Measurements from ENCODE around the gene TSSK2.

TSSK2 gene

DNA sequence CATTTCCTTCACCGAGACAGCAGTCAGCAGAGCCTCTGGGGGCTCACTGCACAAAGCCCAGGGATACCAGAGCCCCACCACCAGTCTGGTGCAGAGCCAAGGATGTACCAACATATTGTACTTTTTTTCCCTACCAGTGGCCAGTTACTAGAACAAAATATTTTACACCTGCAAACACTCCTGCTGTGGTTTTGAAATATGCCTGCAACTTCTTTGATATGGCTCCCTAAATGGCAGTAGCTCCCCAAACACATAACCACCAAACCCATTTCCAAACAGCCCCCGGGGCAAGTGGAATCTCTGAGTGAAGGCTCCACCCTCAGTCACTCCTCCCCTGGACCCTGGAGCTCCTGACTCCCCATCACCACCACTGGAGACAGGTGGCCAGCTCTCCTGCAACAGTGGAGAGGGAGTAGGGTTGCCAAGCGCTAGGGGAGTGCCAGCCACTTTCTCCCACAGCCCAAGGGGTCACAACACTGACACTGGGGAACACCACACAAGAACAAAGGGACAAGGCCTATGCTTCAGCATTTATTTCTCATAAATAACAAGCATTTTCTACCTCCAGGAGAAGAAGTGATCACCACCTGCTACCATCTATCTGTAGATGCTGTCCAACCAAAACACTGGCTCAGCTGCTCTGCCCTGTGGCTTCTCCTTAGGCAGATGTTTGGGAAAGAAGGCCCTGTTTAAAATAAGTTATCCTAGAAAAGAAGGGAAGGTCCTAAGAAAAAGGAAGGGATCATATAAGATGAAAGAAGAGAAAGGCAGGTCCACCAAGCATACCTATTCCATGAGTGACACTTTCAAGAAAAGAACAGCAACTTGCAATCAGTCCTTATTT is 24.0 kb upstream of the TSSK2 start:
- DNase-seq (ENCODE audit: low read depth): no peak

- no peak for DNase-seq (ENCODE audit: low read depth)
Observed at GRCh38 chr22:19107730-19108074, 23.4 kb upstream of the TSSK2 start.

DNA sequence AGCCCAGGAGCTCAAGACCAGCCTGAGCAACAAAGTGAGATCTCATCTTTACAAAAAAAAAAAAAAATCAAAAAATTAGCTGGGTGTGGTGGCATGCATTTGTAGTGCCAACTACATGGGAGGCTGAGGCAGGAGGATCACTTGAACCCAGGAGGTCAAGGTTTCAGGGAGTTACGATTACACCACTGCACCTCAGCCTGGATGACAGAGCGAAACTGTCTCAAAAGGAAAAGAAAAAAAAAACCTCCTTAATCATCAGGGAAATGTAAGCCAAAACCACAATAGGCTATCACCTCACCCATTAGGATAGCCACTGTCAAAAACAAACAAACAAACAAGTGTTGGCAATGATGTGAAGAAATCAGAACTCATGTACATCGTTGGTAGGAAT is 22.3 kb upstream of the TSSK2 start:
- DNase-seq (ENCODE audit: low read depth): no peak

DNA sequence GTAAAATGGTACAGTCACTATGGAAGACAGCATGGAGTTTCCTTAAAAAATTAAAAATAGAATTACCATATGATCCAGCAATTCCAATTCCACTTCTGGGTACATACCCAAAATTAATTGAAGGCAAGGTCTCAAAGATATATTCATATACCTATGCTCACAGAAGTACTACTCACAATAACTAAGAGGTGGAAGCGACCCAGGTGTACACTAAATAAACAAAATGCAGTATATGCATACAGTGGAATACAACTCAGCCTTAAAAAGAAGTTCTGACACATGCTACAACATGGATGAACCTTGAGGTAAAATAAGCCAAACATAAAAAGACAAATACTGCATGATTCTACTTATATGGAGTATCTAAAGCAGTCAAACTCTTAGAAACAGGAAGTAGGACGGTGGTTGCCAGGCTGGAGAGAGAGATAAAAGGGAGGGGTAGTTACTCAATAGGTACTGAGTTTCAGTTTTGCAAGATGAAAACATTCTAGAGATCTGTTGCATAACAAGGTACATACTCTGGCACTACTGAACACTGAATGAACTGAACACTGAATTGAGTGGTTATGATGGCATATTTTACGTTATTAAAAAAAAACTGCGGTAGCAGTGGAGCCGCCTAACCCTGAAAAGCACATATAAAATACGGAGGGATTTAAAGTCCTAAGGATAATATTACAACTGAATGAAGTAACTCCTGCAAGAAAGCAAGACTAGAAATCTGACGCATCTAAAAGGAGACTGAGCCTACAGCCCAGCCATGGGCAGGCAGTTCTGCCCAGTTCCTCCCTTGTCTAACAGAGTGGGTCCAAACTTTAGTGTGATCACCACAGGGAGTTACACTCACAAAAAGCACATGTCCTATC is 21.7 kb upstream of the TSSK2 start:
- DNase-seq (ENCODE audit: low read depth): peak; percentile 45

DNA sequence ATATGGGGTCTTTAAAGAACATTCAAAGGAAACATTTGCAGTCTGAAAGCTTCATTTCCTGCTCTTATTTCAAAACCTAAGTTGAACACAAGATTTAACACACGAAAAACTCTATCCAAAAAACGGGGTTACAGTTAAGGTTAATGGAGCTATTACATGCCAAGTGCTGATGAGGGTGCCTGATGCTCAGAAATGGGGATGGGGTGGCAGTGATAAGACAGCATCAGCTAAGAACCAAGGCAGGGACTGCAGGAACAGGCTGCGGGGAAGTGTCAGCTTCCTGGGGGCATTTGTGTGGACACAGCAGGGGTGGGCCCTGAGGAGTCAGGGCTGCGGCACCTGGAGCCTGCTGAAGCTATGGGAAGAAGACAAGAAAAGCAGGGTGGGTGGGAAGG is 21.0 kb upstream of the TSSK2 start:
- DNase-seq (ENCODE audit: low read depth): no peak

DNA sequence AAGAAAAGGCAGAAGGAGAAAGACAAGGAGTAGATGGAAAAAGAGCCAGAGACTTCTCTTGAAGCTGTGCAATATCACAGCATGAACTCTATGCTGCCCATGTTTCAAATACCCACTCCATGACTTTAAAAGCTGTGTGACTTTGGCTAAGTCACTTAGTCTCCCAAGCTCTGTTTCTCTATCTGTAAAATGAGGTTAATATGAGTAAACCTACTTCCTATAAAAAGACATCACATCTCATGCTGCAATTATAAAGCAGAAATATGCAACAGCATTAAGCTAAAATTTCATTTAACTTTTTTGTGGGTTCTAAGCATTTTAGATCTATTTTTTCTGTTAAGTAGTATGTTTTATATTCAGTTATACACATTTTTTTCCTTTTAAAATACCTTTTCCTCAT is 20.5 kb upstream of the TSSK2 start:
- no peak for DNase-seq (ENCODE audit: low read depth)

DNA sequence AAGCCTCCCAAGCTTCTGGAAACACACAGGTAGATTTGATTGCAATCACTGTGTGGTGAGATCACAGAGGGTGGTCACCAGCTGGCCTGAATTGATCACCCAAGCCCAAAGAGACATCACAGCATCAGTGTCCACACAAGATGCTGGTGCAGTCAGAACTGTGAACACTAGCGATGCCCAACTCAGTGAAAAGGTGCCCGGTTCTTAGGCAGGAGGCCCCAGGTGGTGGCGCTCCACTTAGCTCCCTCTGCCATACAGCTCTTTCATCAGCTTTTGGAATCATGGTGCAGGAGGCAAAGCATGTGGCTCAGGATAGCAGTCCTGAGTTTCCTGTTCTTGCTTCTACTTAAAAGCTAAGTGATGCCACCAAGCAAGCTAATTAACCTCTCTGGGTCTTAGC is 20.0 kb upstream of the TSSK2 start:
- DNase-seq (ENCODE audit: low read depth): no peak

DNA sequence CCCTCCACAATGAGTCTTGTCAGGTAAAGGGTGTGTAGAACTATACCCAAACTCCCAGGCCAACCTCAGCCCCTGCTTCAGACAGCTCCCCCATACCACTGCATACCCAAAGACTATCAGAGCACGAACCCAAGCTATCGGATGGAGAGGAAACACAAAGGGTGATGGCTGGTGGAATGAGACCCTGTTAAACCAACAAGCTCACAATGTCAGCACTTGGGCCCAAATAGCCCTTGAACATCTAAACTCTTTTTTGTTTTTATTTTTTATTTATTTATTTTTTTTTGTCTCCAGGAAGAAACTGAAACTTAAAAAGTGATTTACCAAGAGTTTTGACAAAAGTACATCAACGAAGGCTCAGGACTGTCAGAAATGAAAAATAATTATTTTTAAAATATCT is 19.5 kb upstream of the TSSK2 start:
- no peak for DNase-seq (ENCODE audit: low read depth)

GRCh38 chr22:19113429-19113828 is 17.7 kb upstream of the TSSK2 start:
- no peak for DNase-seq (ENCODE audit: low read depth)

GRCh38 chr22:19114984-19115552 is 16.0 kb upstream of the TSSK2 start:
- DNase-seq (ENCODE audit: low read depth): no peak

DNA sequence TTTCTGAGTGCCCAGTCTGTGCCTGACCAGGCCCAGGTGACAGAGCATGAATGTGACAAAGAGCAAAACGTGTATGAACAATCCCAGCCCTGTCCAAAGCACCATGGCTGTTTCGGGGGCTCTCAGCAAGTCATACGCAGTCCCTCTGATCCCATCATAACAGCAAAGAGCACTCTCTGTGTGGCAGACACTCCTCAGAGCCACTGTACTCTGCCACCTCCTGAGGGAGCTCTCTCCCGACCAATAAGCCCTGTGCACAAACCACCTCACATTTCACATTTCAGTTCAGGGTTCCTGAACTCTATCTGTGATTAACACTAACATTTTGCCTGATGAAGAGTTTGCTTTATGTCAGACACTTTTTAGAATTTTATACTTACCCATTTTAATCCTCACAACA is 15.5 kb upstream of the TSSK2 start:
- DNase-seq (ENCODE audit: low read depth): peak; percentile 15

- DNase-seq (ENCODE audit: low read depth): no peak
Observed at GRCh38 chr22:19117111-19117512, 14.0 kb upstream of the TSSK2 start.

DNA sequence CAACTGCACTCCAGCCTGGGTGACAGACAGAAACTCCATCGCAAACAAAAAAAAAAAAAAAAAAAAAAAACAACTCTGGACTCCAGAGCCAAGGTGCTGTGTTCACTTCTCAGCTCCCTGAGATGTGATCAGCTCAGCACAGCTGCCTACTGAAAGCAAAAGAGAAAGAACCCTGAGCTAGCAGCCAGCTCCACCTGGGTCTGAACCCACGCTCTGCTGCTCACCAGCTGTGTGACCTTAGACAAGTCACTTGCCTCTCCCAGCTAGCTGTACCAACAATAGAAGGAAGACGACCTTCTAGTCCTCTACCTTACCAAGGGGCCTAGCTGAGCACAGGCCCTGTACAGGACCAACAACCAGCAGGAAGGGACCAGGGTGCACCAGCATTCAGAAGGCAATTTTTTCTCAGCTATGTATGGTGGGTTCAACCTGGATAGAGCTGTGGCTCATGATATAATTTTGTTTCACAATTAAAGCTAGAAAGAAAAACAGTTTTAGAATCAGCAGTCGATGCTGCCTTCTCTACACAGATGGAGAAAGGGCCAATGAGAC is 12.7 kb upstream of the TSSK2 start:
- DNase-seq (ENCODE audit: low read depth): no peak

GRCh38 chr22:19119949-19120348 is 11.2 kb upstream of the TSSK2 start:
- DNase-seq (ENCODE audit: low read depth): no peak

DNA sequence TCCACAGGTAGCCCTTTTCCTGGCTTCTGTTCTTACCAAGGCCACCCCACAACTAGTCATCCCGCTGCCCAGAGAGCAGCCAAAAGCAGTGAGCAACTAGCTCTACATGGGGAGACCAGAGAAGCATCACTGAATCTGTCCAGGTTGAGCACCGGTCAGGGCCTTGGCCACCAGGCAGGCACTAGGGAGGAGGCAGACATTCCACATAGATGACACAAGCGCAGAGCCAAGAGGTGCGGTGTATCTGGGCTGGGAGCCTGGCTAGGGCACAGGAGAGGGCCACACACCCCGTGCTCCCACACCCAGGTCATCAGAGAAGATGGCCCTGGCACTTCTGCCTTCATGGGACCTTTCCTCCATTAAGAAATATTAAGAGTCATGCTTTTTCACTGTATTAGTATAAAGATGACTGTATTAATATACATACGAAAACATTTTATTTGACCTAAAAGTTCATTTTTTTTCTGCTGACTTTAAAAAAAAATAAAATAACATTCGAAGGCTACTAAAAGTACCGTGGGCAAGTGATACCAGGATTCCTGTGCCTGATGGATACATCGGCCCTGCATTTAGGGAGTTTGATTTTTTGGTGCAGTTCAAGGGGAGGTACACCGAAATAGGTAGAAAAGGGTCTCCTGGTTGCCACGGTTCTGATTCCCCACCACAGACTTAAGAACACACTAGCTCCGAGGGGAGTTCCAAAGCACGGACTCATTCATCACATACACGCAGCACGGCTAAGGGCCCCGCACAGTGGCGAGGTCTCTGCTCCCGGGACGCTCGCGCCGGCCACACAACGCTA is 10.1 kb upstream of the TSSK2 start:
- DNase-seq (ENCODE audit: low read depth): peak; percentile 60

GRCh38 chr22:19121631-19122142 is 9.4 kb upstream of the TSSK2 start:
- peak; percentile 51 for DNase-seq (ENCODE audit: low read depth)

DNA sequence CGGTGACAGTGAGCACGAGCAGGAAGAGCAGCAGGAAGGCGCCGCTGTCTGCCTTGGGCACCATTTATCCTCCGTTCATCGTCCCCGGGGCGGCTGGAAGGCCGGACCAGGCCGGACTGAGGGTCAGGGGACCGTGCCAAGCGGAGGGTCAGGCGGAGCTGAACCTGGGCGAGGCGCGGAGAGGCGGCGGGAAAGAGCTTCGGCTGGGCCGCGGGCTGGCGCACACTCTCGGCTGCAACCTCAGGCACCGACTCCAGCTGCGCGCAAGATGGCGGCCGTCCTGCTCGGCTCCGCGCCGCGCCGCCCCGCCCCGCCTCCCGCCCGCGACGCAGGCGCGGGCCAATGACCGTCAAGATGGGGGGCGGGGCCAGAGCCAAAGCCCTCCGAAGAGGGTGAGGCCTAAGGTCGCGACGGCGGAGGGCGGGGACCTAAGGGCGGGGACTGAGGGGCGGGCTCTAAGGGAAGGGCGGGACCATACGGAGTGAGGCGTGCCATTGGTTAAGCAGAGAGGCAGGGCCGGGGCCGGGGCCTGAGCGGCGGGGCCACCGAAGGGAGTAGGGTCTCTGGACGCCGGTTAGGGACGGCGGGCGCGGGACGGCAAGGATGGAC is 8.9 kb upstream of the TSSK2 start, which contains the start of gene DGCR2:
Gene DGCR2, minus strand, starts transcription at position 270 of the 609 bp plus-strand sequence. Its CDS starts 206 bp downstream, at position 64.
- peak; percentile 96 for DNase-seq (ENCODE audit: low read depth)

DNA sequence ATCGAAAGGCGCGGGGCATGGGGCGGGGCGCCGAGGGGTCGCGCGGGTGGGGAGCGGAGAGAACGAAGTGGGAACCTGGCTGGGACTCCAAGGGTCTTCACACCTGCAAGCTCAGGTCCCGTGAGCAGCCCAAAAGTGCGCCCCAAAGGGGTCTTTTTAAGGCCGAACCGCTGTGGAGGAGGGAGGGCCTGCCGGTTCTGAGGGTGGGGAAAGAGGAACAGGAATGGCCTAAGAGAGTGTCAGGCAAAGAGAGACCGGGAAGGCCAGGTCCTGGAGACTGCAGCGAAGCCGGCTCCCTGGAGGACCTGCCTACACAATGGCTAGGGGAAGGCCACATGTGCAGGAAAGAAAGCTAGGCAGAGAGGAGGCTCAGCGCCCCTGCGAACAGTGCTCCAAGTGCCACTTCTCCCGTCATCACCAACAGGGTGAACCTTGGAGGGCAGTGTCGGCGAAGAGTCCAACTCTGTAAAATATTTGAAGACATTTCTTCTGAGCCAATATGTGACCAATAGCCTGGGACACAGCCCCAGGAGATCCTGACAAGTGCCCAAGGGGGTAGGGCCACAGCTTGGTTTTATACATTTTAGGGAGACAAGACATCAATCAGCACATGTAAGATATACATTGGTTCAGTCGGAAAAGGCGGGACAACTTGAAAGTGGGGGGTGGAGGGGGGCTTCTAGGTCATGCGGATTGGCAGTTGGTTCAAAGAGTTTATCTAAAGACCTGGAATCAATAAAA is 8.2 kb upstream of the TSSK2 start:
- peak; percentile 34 for DNase-seq (ENCODE audit: low read depth)

DNA sequence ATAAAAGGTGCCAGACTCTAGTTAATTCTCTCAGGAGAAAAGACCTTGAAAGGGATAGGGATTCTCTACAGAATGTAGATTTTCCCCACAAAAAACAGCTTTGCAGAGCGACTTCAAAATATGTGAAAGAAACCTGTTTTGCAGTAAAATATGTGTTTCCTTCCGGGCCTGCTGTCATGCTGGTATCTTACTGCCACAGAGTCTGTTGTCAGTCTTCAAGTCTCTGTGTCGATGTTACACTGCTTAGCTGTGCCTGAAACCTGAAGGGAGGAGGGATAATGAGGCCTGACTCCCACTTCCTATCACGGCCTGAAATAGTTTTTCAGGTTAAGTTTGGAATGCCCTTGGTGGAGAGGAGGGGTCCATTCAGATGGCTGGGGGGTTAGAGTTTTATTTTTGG is 7.2 kb upstream of the TSSK2 start:
- no peak for DNase-seq (ENCODE audit: low read depth)

DNA sequence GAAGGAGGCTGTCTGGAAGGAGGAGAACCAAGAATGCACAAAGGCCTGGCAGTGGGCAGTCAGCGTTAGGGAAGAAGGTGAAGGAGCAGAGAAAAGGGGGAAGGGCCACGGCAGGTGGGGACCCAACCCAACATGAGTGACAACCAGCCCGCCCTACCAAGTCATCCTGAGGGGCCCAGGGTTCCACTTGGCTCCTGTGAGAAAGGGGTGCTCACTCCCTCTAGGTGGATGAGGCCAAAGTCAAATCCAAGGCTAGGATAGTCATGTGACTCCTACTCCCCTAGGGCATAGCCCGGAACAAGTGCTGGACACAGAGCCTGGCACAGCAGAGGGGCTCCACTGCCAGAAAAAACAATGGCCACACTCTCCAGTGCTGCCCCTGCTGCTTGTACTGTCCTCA is 6.7 kb upstream of the TSSK2 start:
- no peak for DNase-seq (ENCODE audit: low read depth)

Data from EH (cell line).